H9 (cell line): ENCODE results near the gene NKX2-3. TPM values are rescaled to one million over a fixed set of nuclear protein-coding genes. Genes with fewer than 3 reads are reported as not detected.

Source experiments
- DNase-seq: peaks from one replicate; pipeline ENCODE4 v3.0.0-alpha.2; 2017
- H2AFZ ChIP-seq: one replicate; pipeline ENCODE4 v1.6.1; 2013; ENCODE audit warnings: mild to moderate bottlenecking, low read length, control low read depth, moderate library complexity
- H2AK5ac ChIP-seq: 2 replicates; pipeline ENCODE4 v1.6.1; 2013; ENCODE audit warnings: low read length, control low read depth, mixed read lengths; ENCODE audit not compliant: insufficient read length
- H2BK120ac ChIP-seq: one replicate; pipeline ENCODE4 v1.6.1; 2013; ENCODE audit warnings: low read depth, mild to moderate bottlenecking, low read length, control low read depth, inconsistent platforms; ENCODE audit not compliant: poor library complexity, severe bottlenecking
- H2BK12ac ChIP-seq: 2 replicates; pipeline ENCODE4 v1.6.1; 2013; ENCODE audit warnings: low read length, control low read depth, mixed read lengths, low read depth; ENCODE audit not compliant: insufficient read length
- H2BK15ac ChIP-seq: 2 replicates; pipeline ENCODE4 v1.6.1; 2013; ENCODE audit warnings: low read depth, low read length, control low read depth
- H2BK20ac ChIP-seq: one replicate; pipeline ENCODE4 v1.6.1; 2013; ENCODE audit warnings: low read depth, mild to moderate bottlenecking, low read length, control low read depth, inconsistent platforms; ENCODE audit not compliant: poor library complexity, severe bottlenecking
- H2BK5ac ChIP-seq: 2 replicates; pipeline ENCODE4 v1.6.1; 2013; ENCODE audit warnings: low read length, control low read depth, mixed read lengths; ENCODE audit not compliant: insufficient read length
- H3K14ac ChIP-seq: 2 replicates; pipeline ENCODE4 v1.6.1; 2013; ENCODE audit warnings: low read length, control low read depth; ENCODE audit not compliant: insufficient read depth
- H3K18ac ChIP-seq: 2 replicates; pipeline ENCODE4 v1.6.1; 2013; ENCODE audit warnings: low read depth, mild to moderate bottlenecking, mixed read lengths, low read length, control low read depth; ENCODE audit not compliant: insufficient read length
- H3K23ac ChIP-seq: 2 replicates; pipeline ENCODE4 v1.6.1; 2013; ENCODE audit warnings: low read length, control low read depth, mixed read lengths, low read depth; ENCODE audit not compliant: insufficient read length
- H3K23me2 ChIP-seq: 2 replicates; pipeline ENCODE4 v1.6.1; 2013; ENCODE audit warnings: low read depth, mild to moderate bottlenecking, mixed read lengths, low read length, control low read depth; ENCODE audit not compliant: insufficient read length, poor library complexity, severe bottlenecking
- H3K27ac ChIP-seq: 2 replicates; pipeline ENCODE4 v1.5.1; 2013; ENCODE audit warnings: low read length, control low read depth, mixed read lengths, low read depth; ENCODE audit not compliant: insufficient read length
- H3K27me3 ChIP-seq: 2 replicates; pipeline ENCODE4 v1.6.1; 2013; ENCODE audit warnings: low read length, control low read depth, inconsistent platforms; ENCODE audit not compliant: insufficient read depth
- H3K4ac ChIP-seq: 2 replicates; pipeline ENCODE4 v1.6.1; 2013; ENCODE audit warnings: low read depth, mild to moderate bottlenecking, control low read depth, inconsistent platforms, low read length, moderate library complexity
- H3K4me1 ChIP-seq: 2 replicates; pipeline ENCODE4 v1.6.1; 2013; ENCODE audit warnings: low read length, control low read depth, inconsistent platforms; ENCODE audit not compliant: insufficient read depth
- H3K4me2 ChIP-seq: 2 replicates; pipeline ENCODE4 v1.6.1; 2013; ENCODE audit warnings: low read length, control low read depth, mixed read lengths; ENCODE audit not compliant: insufficient read length, insufficient read depth
- H3K56ac ChIP-seq: 2 replicates; pipeline ENCODE4 v1.6.1; 2013; ENCODE audit warnings: low read depth, mild to moderate bottlenecking, mixed read lengths, low read length, control low read depth; ENCODE audit not compliant: insufficient read length
- H3K79me1 ChIP-seq: 2 replicates; pipeline ENCODE4 v1.6.1; 2013; ENCODE audit warnings: low read depth, mild to moderate bottlenecking, moderate library complexity, low read length, control low read depth, inconsistent platforms; ENCODE audit not compliant: insufficient read depth, poor library complexity, severe bottlenecking
- H3K79me2 ChIP-seq: 2 replicates; pipeline ENCODE4 v1.6.1; 2013; ENCODE audit warnings: low read length, control low read depth, inconsistent platforms; ENCODE audit not compliant: insufficient read depth
- H3K9ac ChIP-seq: 2 replicates; pipeline ENCODE4 v1.6.1; 2013; ENCODE audit warnings: low read length, control low read depth, mixed read lengths; ENCODE audit not compliant: insufficient read length; ENCODE audit errors: extremely low read depth
- H3K9me3 ChIP-seq: one replicate; pipeline ENCODE4 v1.6.1; 2013; ENCODE audit warnings: low read depth, low read length, inconsistent platforms; ENCODE audit not compliant: control insufficient read depth
- H3T11ph ChIP-seq: one replicate; pipeline ENCODE4 v1.6.1; 2013; ENCODE audit warnings: mild to moderate bottlenecking, low read length, control low read depth, inconsistent platforms
- H4K20me1 ChIP-seq: one replicate; pipeline ENCODE4 v1.6.1; 2013; ENCODE audit not compliant: control insufficient read depth, insufficient read length, insufficient read depth
- H4K5ac ChIP-seq: 2 replicates; pipeline ENCODE4 v1.6.1; 2013; ENCODE audit warnings: low read depth, mild to moderate bottlenecking, mixed read lengths, low read length, control low read depth; ENCODE audit not compliant: insufficient read length
- H4K8ac ChIP-seq: replicated peaks from 2 replicates; pipeline ENCODE4 v1.6.1; 2013; ENCODE audit warnings: low read length, control low read depth, mixed read lengths, low read depth; ENCODE audit not compliant: insufficient read length
- H4K91ac ChIP-seq: 2 replicates; pipeline ENCODE4 v1.6.1; 2013; ENCODE audit warnings: low read depth, mild to moderate bottlenecking, moderate library complexity, mixed read lengths, low read length, control low read depth; ENCODE audit not compliant: insufficient read length
- H3K27ac Mint-ChIP-seq, 3 experiments: 2 replicates in 2 of 3; 3 replicates in 1 of 3; pipeline ENCODE4 v1.8.0; 2020 to 2021; ENCODE audit warnings: mixed read lengths in 3 of 3, mild to moderate bottlenecking in 1 of 3, moderate library complexity in 1 of 3
- H3K27me3 Mint-ChIP-seq: 2 replicates; pipeline ENCODE4 v1.8.0; 2021; ENCODE audit warnings: low read depth, mild to moderate bottlenecking, moderate library complexity, mixed read lengths
- H3K36me3 Mint-ChIP-seq, 3 experiments: 2 replicates in 2 of 3; 3 replicates in 1 of 3; pipeline ENCODE4 v1.8.0; 2020 to 2021; ENCODE audit warnings: low read depth in 3 of 3, mixed read lengths in 3 of 3; ENCODE audit not compliant: insufficient read depth in 1 of 3
- H3K4me1 Mint-ChIP-seq, 2 experiments: 2 replicates each; pipeline ENCODE4 v1.8.0; 2020; ENCODE audit warnings: mixed read lengths in 2 of 2
- H3K4me3 Mint-ChIP-seq, 2 experiments: 2 replicates in 1 of 2; 3 replicates in 1 of 2; pipeline ENCODE4 v1.8.0; 2020 to 2021; ENCODE audit warnings: mild to moderate bottlenecking in 2 of 2, mixed read lengths in 2 of 2, moderate library complexity in 1 of 2
- H3K9me3 Mint-ChIP-seq, 2 experiments: 2 replicates in 1 of 2; 3 replicates in 1 of 2; pipeline ENCODE4 v1.8.0; 2020; ENCODE audit warnings: mild to moderate bottlenecking in 2 of 2, mixed read lengths in 2 of 2, moderate library complexity in 1 of 2
- WGBS: extraction: QIAGEN DNeasy Blood & Tissue Kit; methylation state at CpG from one replicate; pipeline ENCODE4 v1.1.7; 2013; ENCODE audit warnings: missing lambda C conversion rate, low lambda C conversion rate, mixed read lengths; ENCODE audit not compliant: insufficient read length; ENCODE audit errors: extremely low coverage; 5-methylcytosine and 5-hydroxymethylcytosine counted together
- total RNA-seq: library from RNA; stranded (reverse); gene quantifications from 2 replicates; pipeline ENCODE4 v1.2.1, GENCODE V29; 2021
- TF ChIP-seq, protein P1 (sequence below): fragments of 200-600 bp; sonication (generic); conservative IDR thresholded peaks from 3 replicates; pipeline ENCODE4 v1.8.0; 2021; ENCODE audit warnings: antibody characterized with exemption, mild to moderate bottlenecking

Gene NKX2-3
- total RNA-seq, 1 experiment from 2014 or later, result not detected

DNA sequence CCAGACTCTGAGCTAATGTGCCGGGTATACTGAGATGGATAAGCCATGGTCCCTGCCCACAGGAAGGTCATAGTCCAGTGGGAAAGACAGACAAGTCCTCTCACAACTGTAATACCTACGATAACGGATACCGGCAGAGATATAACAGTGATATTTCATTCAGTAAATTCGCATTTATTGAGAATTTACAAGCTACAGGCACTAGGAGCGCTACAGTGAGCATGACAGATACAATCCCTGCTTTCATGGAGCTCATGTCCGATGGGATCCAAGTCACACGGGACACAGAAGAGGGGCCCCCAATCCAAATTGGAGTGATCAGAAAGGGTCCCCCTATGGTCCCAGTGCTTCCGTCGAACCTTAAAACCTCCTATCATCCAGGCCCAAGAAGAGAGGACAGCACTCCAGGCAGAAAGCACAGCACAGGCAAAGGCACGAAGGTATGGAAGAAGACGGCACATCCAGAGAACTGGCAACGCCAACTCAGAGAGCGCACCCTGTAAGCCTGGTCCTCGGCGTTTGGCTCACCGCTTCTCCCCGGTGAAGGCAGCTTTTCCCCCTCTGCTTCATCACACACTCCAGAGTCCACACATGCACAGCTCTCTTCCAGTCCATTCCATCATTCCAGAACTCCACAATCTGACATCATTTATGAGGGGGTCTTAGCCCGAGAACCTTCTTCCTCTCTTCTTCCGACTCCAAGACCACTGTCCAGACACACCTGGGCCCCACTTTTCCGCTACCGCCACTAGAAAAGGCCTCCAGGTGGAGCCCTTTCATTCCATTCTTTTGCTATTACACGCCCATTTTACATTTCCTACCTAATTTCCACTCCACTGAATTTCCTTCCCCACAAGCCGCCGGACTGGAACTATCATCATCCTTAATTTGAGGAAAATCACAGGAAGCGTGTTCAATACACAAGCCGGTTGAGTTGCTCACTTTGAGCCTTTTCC lies 47.8 kb upstream of the NKX2-3 start:
- Histone ChIP-seq H3K56ac (no peak overlapping the region), H3K79me1 (no peaks in the 10 kb centered on the region), H3K18ac (no peak overlapping the region), H3K27me3 (peaks cover 2% of the 10 kb centered on the region; the same call in 1 of the 2 replicates), H3K79me2 (no peaks in the 10 kb centered on the region), H2BK20ac (no peak overlapping the region), H3K9me3 (no peaks in the 10 kb centered on the region), H3K4me1 (no peaks in the 10 kb centered on the region), H3K14ac (no peak overlapping the region), H4K5ac (no peak overlapping the region), H2BK5ac (no peak overlapping the region), H2AK5ac (no peak overlapping the region), H4K20me1 (no peaks in the 10 kb centered on the region), H4K91ac (no peak overlapping the region), H4K8ac (no peak overlapping the region), H3T11ph (no peak overlapping the region), H2BK120ac (no peak overlapping the region), H2AFZ (no peak overlapping the region), H2BK12ac (no peak overlapping the region), H3K23ac (no peak overlapping the region), H3K4ac (no peak overlapping the region), H3K9ac (no peak overlapping the region), H2BK15ac (no peak overlapping the region), H3K27ac (no peak overlapping the region), H3K4me2 (no peak overlapping the region), H3K23me2 (no peaks in the 10 kb centered on the region)
- no peaks in the 10 kb centered on the region; a peak in 1 of 5 replicates for H3K9me3 Mint-ChIP-seq
- TF ChIP-seq, protein P1, sequence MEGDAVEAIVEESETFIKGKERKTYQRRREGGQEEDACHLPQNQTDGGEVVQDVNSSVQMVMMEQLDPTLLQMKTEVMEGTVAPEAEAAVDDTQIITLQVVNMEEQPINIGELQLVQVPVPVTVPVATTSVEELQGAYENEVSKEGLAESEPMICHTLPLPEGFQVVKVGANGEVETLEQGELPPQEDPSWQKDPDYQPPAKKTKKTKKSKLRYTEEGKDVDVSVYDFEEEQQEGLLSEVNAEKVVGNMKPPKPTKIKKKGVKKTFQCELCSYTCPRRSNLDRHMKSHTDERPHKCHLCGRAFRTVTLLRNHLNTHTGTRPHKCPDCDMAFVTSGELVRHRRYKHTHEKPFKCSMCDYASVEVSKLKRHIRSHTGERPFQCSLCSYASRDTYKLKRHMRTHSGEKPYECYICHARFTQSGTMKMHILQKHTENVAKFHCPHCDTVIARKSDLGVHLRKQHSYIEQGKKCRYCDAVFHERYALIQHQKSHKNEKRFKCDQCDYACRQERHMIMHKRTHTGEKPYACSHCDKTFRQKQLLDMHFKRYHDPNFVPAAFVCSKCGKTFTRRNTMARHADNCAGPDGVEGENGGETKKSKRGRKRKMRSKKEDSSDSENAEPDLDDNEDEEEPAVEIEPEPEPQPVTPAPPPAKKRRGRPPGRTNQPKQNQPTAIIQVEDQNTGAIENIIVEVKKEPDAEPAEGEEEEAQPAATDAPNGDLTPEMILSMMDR, result peak; percentile 74
- peaks cover 4 to 5% of the 10 kb centered on the region in 2 experiments for H3K4me1 Mint-ChIP-seq
- H3K27me3 Mint-ChIP-seq, result peaks cover 74% of the 10 kb centered on the region
- DNase-seq, result peak; percentile 58
- no peaks in the 10 kb centered on the region for H3K36me3 Mint-ChIP-seq
- H3K27ac Mint-ChIP-seq, result no peak overlapping the region; a peak in 1 of 7 replicates
- WGBS, result no CpG with 5 or more reads among the region's 27 CpGs
- H3K4me3 Mint-ChIP-seq, result no peak overlapping the region
